H9 (cell line): ENCODE results near the gene PFKL. TPM values are rescaled to one million over a fixed set of nuclear protein-coding genes. Genes with fewer than 3 reads are reported as not detected.

Source experiments
- DNase-seq: peaks from one replicate; pipeline ENCODE4 v3.0.0-alpha.2; 2017
- H2AFZ ChIP-seq: one replicate; pipeline ENCODE4 v1.6.1; 2013; ENCODE audit warnings: mild to moderate bottlenecking, low read length, control low read depth, moderate library complexity
- H2AK5ac ChIP-seq: 2 replicates; pipeline ENCODE4 v1.6.1; 2013; ENCODE audit warnings: low read length, control low read depth, mixed read lengths; ENCODE audit not compliant: insufficient read length
- H2BK120ac ChIP-seq: one replicate; pipeline ENCODE4 v1.6.1; 2013; ENCODE audit warnings: low read depth, mild to moderate bottlenecking, low read length, control low read depth, inconsistent platforms; ENCODE audit not compliant: poor library complexity, severe bottlenecking
- H2BK12ac ChIP-seq: 2 replicates; pipeline ENCODE4 v1.6.1; 2013; ENCODE audit warnings: low read length, control low read depth, mixed read lengths, low read depth; ENCODE audit not compliant: insufficient read length
- H2BK15ac ChIP-seq: 2 replicates; pipeline ENCODE4 v1.6.1; 2013; ENCODE audit warnings: low read depth, low read length, control low read depth
- H2BK20ac ChIP-seq: one replicate; pipeline ENCODE4 v1.6.1; 2013; ENCODE audit warnings: low read depth, mild to moderate bottlenecking, low read length, control low read depth, inconsistent platforms; ENCODE audit not compliant: poor library complexity, severe bottlenecking
- H2BK5ac ChIP-seq: 2 replicates; pipeline ENCODE4 v1.6.1; 2013; ENCODE audit warnings: low read length, control low read depth, mixed read lengths; ENCODE audit not compliant: insufficient read length
- H3K14ac ChIP-seq: 2 replicates; pipeline ENCODE4 v1.6.1; 2013; ENCODE audit warnings: low read length, control low read depth; ENCODE audit not compliant: insufficient read depth
- H3K18ac ChIP-seq: 2 replicates; pipeline ENCODE4 v1.6.1; 2013; ENCODE audit warnings: low read depth, mild to moderate bottlenecking, mixed read lengths, low read length, control low read depth; ENCODE audit not compliant: insufficient read length
- H3K23ac ChIP-seq: 2 replicates; pipeline ENCODE4 v1.6.1; 2013; ENCODE audit warnings: low read length, control low read depth, mixed read lengths, low read depth; ENCODE audit not compliant: insufficient read length
- H3K23me2 ChIP-seq: 2 replicates; pipeline ENCODE4 v1.6.1; 2013; ENCODE audit warnings: low read depth, mild to moderate bottlenecking, mixed read lengths, low read length, control low read depth; ENCODE audit not compliant: insufficient read length, poor library complexity, severe bottlenecking
- H3K27ac ChIP-seq: 2 replicates; pipeline ENCODE4 v1.5.1; 2013; ENCODE audit warnings: low read length, control low read depth, mixed read lengths, low read depth; ENCODE audit not compliant: insufficient read length
- H3K27me3 ChIP-seq: 2 replicates; pipeline ENCODE4 v1.6.1; 2013; ENCODE audit warnings: low read length, control low read depth, inconsistent platforms; ENCODE audit not compliant: insufficient read depth
- H3K4ac ChIP-seq: 2 replicates; pipeline ENCODE4 v1.6.1; 2013; ENCODE audit warnings: low read depth, mild to moderate bottlenecking, control low read depth, inconsistent platforms, low read length, moderate library complexity
- H3K4me1 ChIP-seq: 2 replicates; pipeline ENCODE4 v1.6.1; 2013; ENCODE audit warnings: low read length, control low read depth, inconsistent platforms; ENCODE audit not compliant: insufficient read depth
- H3K4me2 ChIP-seq: 2 replicates; pipeline ENCODE4 v1.6.1; 2013; ENCODE audit warnings: low read length, control low read depth, mixed read lengths; ENCODE audit not compliant: insufficient read length, insufficient read depth
- H3K56ac ChIP-seq: 2 replicates; pipeline ENCODE4 v1.6.1; 2013; ENCODE audit warnings: low read depth, mild to moderate bottlenecking, mixed read lengths, low read length, control low read depth; ENCODE audit not compliant: insufficient read length
- H3K79me1 ChIP-seq: 2 replicates; pipeline ENCODE4 v1.6.1; 2013; ENCODE audit warnings: low read depth, mild to moderate bottlenecking, moderate library complexity, low read length, control low read depth, inconsistent platforms; ENCODE audit not compliant: insufficient read depth, poor library complexity, severe bottlenecking
- H3K79me2 ChIP-seq: 2 replicates; pipeline ENCODE4 v1.6.1; 2013; ENCODE audit warnings: low read length, control low read depth, inconsistent platforms; ENCODE audit not compliant: insufficient read depth
- H3K9ac ChIP-seq: 2 replicates; pipeline ENCODE4 v1.6.1; 2013; ENCODE audit warnings: low read length, control low read depth, mixed read lengths; ENCODE audit not compliant: insufficient read length; ENCODE audit errors: extremely low read depth
- H3K9me3 ChIP-seq: one replicate; pipeline ENCODE4 v1.6.1; 2013; ENCODE audit warnings: low read depth, low read length, inconsistent platforms; ENCODE audit not compliant: control insufficient read depth
- H3T11ph ChIP-seq: one replicate; pipeline ENCODE4 v1.6.1; 2013; ENCODE audit warnings: mild to moderate bottlenecking, low read length, control low read depth, inconsistent platforms
- H4K20me1 ChIP-seq: one replicate; pipeline ENCODE4 v1.6.1; 2013; ENCODE audit not compliant: control insufficient read depth, insufficient read length, insufficient read depth
- H4K5ac ChIP-seq: 2 replicates; pipeline ENCODE4 v1.6.1; 2013; ENCODE audit warnings: low read depth, mild to moderate bottlenecking, mixed read lengths, low read length, control low read depth; ENCODE audit not compliant: insufficient read length
- H4K8ac ChIP-seq: replicated peaks from 2 replicates; pipeline ENCODE4 v1.6.1; 2013; ENCODE audit warnings: low read length, control low read depth, mixed read lengths, low read depth; ENCODE audit not compliant: insufficient read length
- H4K91ac ChIP-seq: 2 replicates; pipeline ENCODE4 v1.6.1; 2013; ENCODE audit warnings: low read depth, mild to moderate bottlenecking, moderate library complexity, mixed read lengths, low read length, control low read depth; ENCODE audit not compliant: insufficient read length
- H3K27ac Mint-ChIP-seq, 3 experiments: 2 replicates in 2 of 3; 3 replicates in 1 of 3; pipeline ENCODE4 v1.8.0; 2020 to 2021; ENCODE audit warnings: mixed read lengths in 3 of 3, mild to moderate bottlenecking in 1 of 3, moderate library complexity in 1 of 3
- H3K27me3 Mint-ChIP-seq: 2 replicates; pipeline ENCODE4 v1.8.0; 2021; ENCODE audit warnings: low read depth, mild to moderate bottlenecking, moderate library complexity, mixed read lengths
- H3K36me3 Mint-ChIP-seq, 3 experiments: 2 replicates in 2 of 3; 3 replicates in 1 of 3; pipeline ENCODE4 v1.8.0; 2020 to 2021; ENCODE audit warnings: low read depth in 3 of 3, mixed read lengths in 3 of 3; ENCODE audit not compliant: insufficient read depth in 1 of 3
- H3K4me1 Mint-ChIP-seq, 2 experiments: 2 replicates each; pipeline ENCODE4 v1.8.0; 2020; ENCODE audit warnings: mixed read lengths in 2 of 2
- H3K4me3 Mint-ChIP-seq, 2 experiments: 2 replicates in 1 of 2; 3 replicates in 1 of 2; pipeline ENCODE4 v1.8.0; 2020 to 2021; ENCODE audit warnings: mild to moderate bottlenecking in 2 of 2, mixed read lengths in 2 of 2, moderate library complexity in 1 of 2
- H3K9me3 Mint-ChIP-seq, 2 experiments: 2 replicates in 1 of 2; 3 replicates in 1 of 2; pipeline ENCODE4 v1.8.0; 2020; ENCODE audit warnings: mild to moderate bottlenecking in 2 of 2, mixed read lengths in 2 of 2, moderate library complexity in 1 of 2
- WGBS: extraction: QIAGEN DNeasy Blood & Tissue Kit; methylation state at CpG from one replicate; pipeline ENCODE4 v1.1.7; 2013; ENCODE audit warnings: missing lambda C conversion rate, low lambda C conversion rate, mixed read lengths; ENCODE audit not compliant: insufficient read length; ENCODE audit errors: extremely low coverage; 5-methylcytosine and 5-hydroxymethylcytosine counted together
- total RNA-seq: library from RNA; stranded (reverse); gene quantifications from 2 replicates; pipeline ENCODE4 v1.2.1, GENCODE V29; 2021
- TF ChIP-seq, protein P1 (sequence below): fragments of 200-600 bp; sonication (generic); conservative IDR thresholded peaks from 3 replicates; pipeline ENCODE4 v1.8.0; 2021; ENCODE audit warnings: antibody characterized with exemption, mild to moderate bottlenecking

The PFKL gene
- total RNA-seq, 1 experiment from 2014 or later: 107 TPM

DNA sequence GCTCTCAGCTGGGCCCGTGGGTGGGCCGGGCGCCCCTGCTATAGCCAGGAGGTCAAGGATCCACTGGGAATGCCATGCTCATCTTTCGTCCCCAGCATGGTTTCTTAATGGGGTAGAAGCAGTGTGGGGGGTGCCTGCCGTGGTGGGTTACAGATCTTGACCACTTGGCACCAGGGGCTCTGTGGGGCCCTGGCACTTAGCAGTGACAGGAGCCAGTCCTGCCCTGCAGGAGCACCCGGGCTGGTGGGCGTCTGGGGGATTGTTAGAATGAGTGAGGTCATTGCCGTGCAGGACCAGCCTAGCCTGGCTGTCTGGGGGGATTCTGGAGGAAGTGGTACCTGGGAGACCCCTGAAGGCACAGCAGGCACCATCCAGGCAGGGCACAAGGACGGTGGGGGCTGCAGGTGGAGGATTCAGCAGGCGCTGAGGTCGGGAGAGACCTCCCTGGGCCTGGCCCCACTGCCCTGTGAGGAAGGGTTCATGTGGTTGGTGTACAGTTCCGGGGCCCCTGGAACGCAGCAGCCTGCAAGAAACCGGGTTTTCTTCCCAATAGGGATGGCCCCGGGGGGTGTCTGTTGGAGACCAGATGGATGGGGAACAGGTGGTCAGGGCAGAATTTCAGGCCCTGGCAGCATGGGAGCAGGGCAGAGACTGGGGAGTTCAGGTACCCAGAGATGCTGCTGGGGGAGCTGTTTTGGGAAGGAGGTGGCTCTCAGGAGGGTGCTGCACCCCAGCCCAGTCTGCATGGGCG lies 9.4 kb upstream of the PFKL start:
- Histone ChIP-seq H2AK5ac (no peak overlapping the region), H3T11ph (no peak overlapping the region), H3K14ac (no peak overlapping the region; the same call in 1 of the 2 replicates), H4K5ac (no peak overlapping the region), H3K27ac (no peak overlapping the region), H4K8ac (no peak overlapping the region), H4K20me1 (no peaks in the 10 kb centered on the region), H3K18ac (no peak overlapping the region), H2BK15ac (no peak overlapping the region), H3K23ac (no peak overlapping the region), H3K27me3 (no peaks in the 10 kb centered on the region), H3K9me3 (no peaks in the 10 kb centered on the region), H4K91ac (no peak overlapping the region), H3K4me1 (no peaks in the 10 kb centered on the region), H2BK20ac (no peak overlapping the region), H3K56ac (no peak overlapping the region), H3K23me2 (no peaks in the 10 kb centered on the region), H3K4ac (no peak overlapping the region), H2BK120ac (no peak overlapping the region), H3K79me1 (no peaks in the 10 kb centered on the region), H3K79me2 (no peaks in the 10 kb centered on the region), H3K9ac (no peak overlapping the region), H3K4me2 (no peak overlapping the region), H2BK5ac (no peak overlapping the region), H2BK12ac (no peak overlapping the region), H2AFZ (no peak overlapping the region)
- H3K9me3 Mint-ChIP-seq: no peaks in the 10 kb centered on the region
- WGBS: no CpG with 5 or more reads among the region's 16 CpGs
- no peaks in the 10 kb centered on the region for H3K36me3 Mint-ChIP-seq
- peaks cover 0 to 5% of the 10 kb centered on the region in 2 experiments; a peak in 1 of 4 replicates for H3K4me1 Mint-ChIP-seq
- TF ChIP-seq, protein P1, sequence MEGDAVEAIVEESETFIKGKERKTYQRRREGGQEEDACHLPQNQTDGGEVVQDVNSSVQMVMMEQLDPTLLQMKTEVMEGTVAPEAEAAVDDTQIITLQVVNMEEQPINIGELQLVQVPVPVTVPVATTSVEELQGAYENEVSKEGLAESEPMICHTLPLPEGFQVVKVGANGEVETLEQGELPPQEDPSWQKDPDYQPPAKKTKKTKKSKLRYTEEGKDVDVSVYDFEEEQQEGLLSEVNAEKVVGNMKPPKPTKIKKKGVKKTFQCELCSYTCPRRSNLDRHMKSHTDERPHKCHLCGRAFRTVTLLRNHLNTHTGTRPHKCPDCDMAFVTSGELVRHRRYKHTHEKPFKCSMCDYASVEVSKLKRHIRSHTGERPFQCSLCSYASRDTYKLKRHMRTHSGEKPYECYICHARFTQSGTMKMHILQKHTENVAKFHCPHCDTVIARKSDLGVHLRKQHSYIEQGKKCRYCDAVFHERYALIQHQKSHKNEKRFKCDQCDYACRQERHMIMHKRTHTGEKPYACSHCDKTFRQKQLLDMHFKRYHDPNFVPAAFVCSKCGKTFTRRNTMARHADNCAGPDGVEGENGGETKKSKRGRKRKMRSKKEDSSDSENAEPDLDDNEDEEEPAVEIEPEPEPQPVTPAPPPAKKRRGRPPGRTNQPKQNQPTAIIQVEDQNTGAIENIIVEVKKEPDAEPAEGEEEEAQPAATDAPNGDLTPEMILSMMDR: no peak
- H3K27ac Mint-ChIP-seq: peak overlapping the region in 2 of 3 experiments; percentile 55 to 57; a peak in 2 of 7 replicates
- H3K4me3 Mint-ChIP-seq: no peak overlapping the region
- peaks cover 2% of the 10 kb centered on the region for H3K27me3 Mint-ChIP-seq
- DNase-seq: no peak
